ENCODE results near the gene ABCA7.

- TF ChIP-seq CTCF (IDR thresholded peaks at IDR 0.05) (no peak), MXD4 (CRISPR knock-in tag; IDR thresholded peaks at IDR 0.05; ENCODE audit: borderline replicate concordance) (no peak), AFF4 (CRISPR knock-in tag; IDR thresholded peaks at IDR 0.05; ENCODE audit: borderline replicate concordance) (no peak), FOXP4 (CRISPR knock-in tag; IDR thresholded peaks at IDR 0.05) (no peak), MYBL2 (CRISPR knock-in tag; IDR thresholded peaks at IDR 0.05) (no peak), GABPB1 (CRISPR knock-in tag; IDR thresholded peaks at IDR 0.05) (no peak)
These were observed 48.6 kb downstream of the ABCA7 start for GRCh38 chr19:1088416-1089010.
